OCI-LY7 (cell line): ENCODE measurements around the gene SLC25A5.

ENCODE experiments used
- CTCF ChIP-seq: fragments of 200-600 bp; sonication (generic); conservative IDR thresholded peaks from 2 replicates; pipeline ENCODE4 v1.5.1; 2014; ENCODE audit warnings: mild to moderate bottlenecking, antibody characterized with exemption, low read length, moderate library complexity, mixed read lengths
- EZH2phosphoT487 ChIP-seq: fragments of 200-600 bp; sonication (generic); IDR thresholded peaks from 2 replicates; pipeline ENCODE4 v1.6.1; 2018; ENCODE audit warnings: low read depth, borderline replicate concordance, mild to moderate bottlenecking, mixed run types, antibody characterized with exemption, low read length, moderate library complexity, mixed read lengths

GRCh38 chrX:119479845-119480244, 11.6 kb downstream of the SLC25A5 start:
- TF ChIP-seq CTCF (no peak), EZH2phosphoT487 (no peak)
